Stomach (tissue), 9 donors: ENCODE results near the gene MLIP. TPM values are rescaled to one million over a fixed set of nuclear protein-coding genes. Genes with fewer than 3 reads are reported as not detected.

Experiments
- DNase-seq, 2 donors: peaks; one replicate each; pipeline versions ENCODE4 v3.0.0 to v3.0.0-alpha.2; 2013 to 2019
- H3K27ac ChIP-seq, 5 donors: fragments of 200-600 bp in 4 of 5; sonication (generic) in 4 of 5; one replicate each; pipeline ENCODE4 v1.5.1; 2013 to 2019; ENCODE audit warnings: mild to moderate bottlenecking in 1 of 5, moderate library complexity in 1 of 5
- H3K27me3 ChIP-seq, 3 donors: fragments of 200-600 bp; sonication (generic); one replicate each; pipeline ENCODE4 v1.5.1; 2017 to 2019; ENCODE audit warnings: mixed run types in 1 of 3
- H3K36me3 ChIP-seq, 4 donors: fragments of 200-600 bp; sonication (generic); 1 replicate in 3 of 4; 2 replicates in 1 of 4; pipeline ENCODE4 v1.5.1; 2016 to 2019
- H3K4me1 ChIP-seq, 4 donors: fragments of 200-600 bp; sonication (generic); one replicate each; pipeline ENCODE4 v1.5.1; 2016 to 2019
- H3K4me3 ChIP-seq, 4 donors: fragments of 200-600 bp; sonication (generic) in 3 of 4; one replicate each; pipeline ENCODE4 v1.5.1; 2016 to 2019; ENCODE audit warnings: mild to moderate bottlenecking in 1 of 4
- H3K9me3 ChIP-seq, 4 donors: fragments of 200-600 bp; sonication (generic); one replicate each; pipeline ENCODE4 v1.5.1; 2016 to 2019
- CTCF ChIP-seq, 7 experiments: fragments of 450-650 bp in 4 of 7; fragments of 200-600 bp in 3 of 7; sonication (generic) in 3 of 7; IDR thresholded peaks; one replicate each; pipeline ENCODE4 v1.5.1; 2016 to 2019; ENCODE audit warnings: antibody characterized with exemption in 7 of 7, control low read depth in 2 of 7, mild to moderate bottlenecking in 1 of 7
- EP300 ChIP-seq: sonication (generic); formaldehyde crosslinking; IDR thresholded peaks from one replicate; pipeline ENCODE4 v1.6.1; 2017; ENCODE audit warnings: antibody characterized with exemption
- POLR2A ChIP-seq, 4 donors: fragments of 450-650 bp; IDR thresholded peaks; one replicate each; pipeline ENCODE4 v1.6.1; 2016; ENCODE audit warnings: antibody characterized with exemption in 4 of 4, control low read depth in 2 of 4, mild to moderate bottlenecking in 1 of 4, moderate library complexity in 1 of 4
- POLR2AphosphoS5 ChIP-seq, 3 donors: sonication (generic); formaldehyde crosslinking; IDR thresholded peaks; one replicate each; pipeline ENCODE4 v1.6.1; 2016; ENCODE audit warnings: antibody characterized with exemption in 3 of 3
- WGBS, 5 donors: extraction: QIAGEN DNeasy Blood & Tissue Kit in 3 of 5; methylation state at CpG; one replicate each; pipeline versions ENCODE4 v1.1.5 to v1.1.7; 2013 to 2018; 5-methylcytosine and 5-hydroxymethylcytosine counted together
- intact Hi-C: fragments of 100-400 bp; cut with DNase I; formaldehyde crosslinking; loops from one replicate; pipeline ENCODE4 v1.15.1; 2023; ENCODE audit warnings: low total_unique reads
- polyA plus RNA-seq, 3 donors: library from polyadenylated mRNA; stranded (reverse); fragments of 200-250 nt; gene quantifications; one replicate each; pipeline ENCODE4 v1.2.3, GENCODE V29; 2013
- total RNA-seq, 5 donors: library from RNA; depleted of rRNA; stranded (reverse); fragments of >200 nt; gene quantifications; one replicate each; pipeline versions ENCODE4 v1.1.0 to v1.2.3, GENCODE V29; 2014 to 2016
- donor health status: healthy with polysubstance abuse.
- donor health status: Bipolar disorder and iron deficiency.
- donor health status: healthy.

Gene MLIP
- total and polyA plus RNA-seq, 8 donors, result 0.48 TPM; not detected in 7

DNA sequence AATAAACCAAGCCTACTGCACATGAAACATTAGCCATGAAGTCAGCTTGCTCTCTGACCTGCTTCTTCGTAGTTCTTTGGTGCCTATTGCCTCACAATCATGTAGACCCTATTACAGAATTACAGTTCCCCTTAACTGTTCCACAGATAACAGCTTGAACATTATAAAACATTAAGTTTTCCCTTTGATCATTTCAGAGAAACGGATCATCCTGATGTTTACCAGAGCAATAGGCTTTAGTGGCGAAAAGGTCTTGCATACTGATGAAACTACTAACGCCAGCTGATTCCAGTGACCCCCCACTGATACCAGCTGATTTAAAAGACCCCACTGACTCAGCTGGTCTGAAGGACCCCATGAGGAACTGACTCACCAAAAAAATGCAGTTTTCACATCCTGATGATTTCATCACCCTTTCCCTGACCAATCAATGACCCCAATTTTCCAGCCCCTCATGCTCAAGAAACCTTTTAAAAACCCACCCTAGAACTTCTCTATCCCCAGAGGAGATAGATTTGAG lies 39.4 kb upstream of the MLIP start:
- TF ChIP-seq CTCF (IDR thresholded peaks at IDR 0.05) (no peak), POLR2A (IDR thresholded peaks at IDR 0.05) (no peak), EP300 (no peak), POLR2AphosphoS5 (IDR thresholded peaks at IDR 0.05) (no peak)
- Histone ChIP-seq H3K36me3 (no peaks in the 10 kb centered on the region), H3K27ac (no peak overlapping the region), H3K9me3 (no peaks in the 10 kb centered on the region), H3K27me3 (no peaks in the 10 kb centered on the region), H3K4me3 (no peak overlapping the region), H3K4me1 (no peaks in the 10 kb centered on the region)
- no peak for DNase-seq
- intact Hi-C loops, result no loop called here
- WGBS, 5 donors, result 80 to 88% (median 82%) methylated on average over 4 of the region's 4 CpGs

DNA sequence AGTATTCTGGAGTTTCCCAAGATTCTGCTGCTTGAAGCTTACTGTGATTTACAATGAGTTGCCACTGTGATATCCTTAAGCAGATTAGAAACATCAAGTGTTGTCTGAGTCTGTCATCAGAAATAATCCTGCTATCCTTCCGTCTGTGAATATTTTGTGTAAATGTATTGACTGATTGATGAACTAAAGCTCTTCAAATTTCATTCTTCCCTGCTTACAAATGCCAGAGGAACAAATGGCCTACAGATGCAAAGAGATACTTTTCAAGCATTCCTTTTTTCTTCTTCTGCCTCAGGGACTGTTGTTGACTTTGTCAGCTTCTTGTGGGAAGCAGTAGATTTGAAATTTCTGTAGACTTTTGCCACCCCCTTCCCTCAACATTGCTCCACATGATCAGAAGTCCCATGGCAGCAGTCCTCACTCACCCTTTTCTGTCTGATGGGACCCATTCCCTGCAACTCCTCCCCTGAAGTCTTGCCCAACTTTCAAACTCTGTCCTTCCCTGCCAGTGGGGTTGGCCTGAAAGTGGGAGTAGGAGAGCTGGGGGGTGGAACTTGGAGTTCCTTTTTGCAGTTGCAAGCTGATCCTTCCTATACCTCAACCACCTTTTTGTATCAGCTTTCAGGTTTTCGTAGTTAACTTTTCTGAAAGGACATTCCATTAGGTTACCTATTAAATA lies 38.5 kb upstream of the MLIP start:
- TF ChIP-seq POLR2AphosphoS5 (IDR thresholded peaks at IDR 0.05) (no peak), CTCF (IDR thresholded peaks at IDR 0.05) (no peak), POLR2A (IDR thresholded peaks at IDR 0.05) (no peak), EP300 (no peak)
- no peaks in the 10 kb centered on the region for H3K36me3 ChIP-seq
- WGBS, 5 donors, result 60 to 69% (median 66%) methylated on average over 2 of the region's 2 CpGs
- H3K4me3 ChIP-seq, result no peak overlapping the region
- H3K4me1 ChIP-seq, result no peaks in the 10 kb centered on the region
- no peaks in the 10 kb centered on the region for H3K9me3 ChIP-seq
- intact Hi-C loops, result no loop called here
- DNase-seq, result no peak
- H3K27ac ChIP-seq, result no peak overlapping the region
- no peaks in the 10 kb centered on the region for H3K27me3 ChIP-seq

DNA sequence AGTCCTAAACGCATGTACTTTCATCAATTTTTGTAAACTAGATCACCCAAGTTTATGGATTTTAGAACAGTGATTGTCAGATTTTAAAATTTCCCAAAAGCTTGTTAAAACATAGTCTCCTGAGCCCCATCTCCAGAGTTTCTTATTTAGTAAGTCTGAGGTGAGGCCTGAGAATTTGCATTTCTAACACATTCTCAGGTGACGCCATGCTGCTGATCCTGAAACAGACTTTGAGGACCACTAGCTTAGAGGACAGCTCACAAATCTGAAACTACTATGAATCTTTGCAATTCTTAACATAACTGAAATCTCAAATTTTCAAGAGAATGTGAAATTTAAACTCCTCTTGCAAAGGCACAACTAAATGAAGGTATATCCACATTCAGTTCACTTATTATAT lies 37.8 kb upstream of the MLIP start:
- intact Hi-C loops, result no loop called here
- Histone ChIP-seq H3K9me3 (no peaks in the 10 kb centered on the region), H3K27me3 (no peaks in the 10 kb centered on the region), H3K4me1 (no peaks in the 10 kb centered on the region), H3K36me3 (no peaks in the 10 kb centered on the region), H3K4me3 (no peak overlapping the region), H3K27ac (no peak overlapping the region)
- WGBS, 5 donors, result 91 to 97% (median 92%) methylated on average over 2 of the region's 2 CpGs
- TF ChIP-seq CTCF (IDR thresholded peaks at IDR 0.05) (no peak), POLR2AphosphoS5 (IDR thresholded peaks at IDR 0.05) (no peak), EP300 (no peak), POLR2A (IDR thresholded peaks at IDR 0.05) (no peak)
- DNase-seq, result no peak

GRCh38 chr6:54074109-54074508 lies 37.1 kb upstream of the MLIP start:
- intact Hi-C loops, result no loop called here
- DNase-seq, result no peak
- no peaks in the 10 kb centered on the region for H3K27me3 ChIP-seq
- no peak overlapping the region for H3K4me3 ChIP-seq
- no peaks in the 10 kb centered on the region for H3K36me3 ChIP-seq
- H3K4me1 ChIP-seq, result no peaks in the 10 kb centered on the region
- WGBS, 5 donors, result 66 to 78% (median 76%) methylated on average over 4 of the region's 4 CpGs
- no peak overlapping the region for H3K27ac ChIP-seq
- TF ChIP-seq CTCF (IDR thresholded peaks at IDR 0.05), result no peak
- TF ChIP-seq POLR2AphosphoS5 (IDR thresholded peaks at IDR 0.05), result no peak
- no peak for TF ChIP-seq EP300
- no peak for TF ChIP-seq POLR2A (IDR thresholded peaks at IDR 0.05)
- no peaks in the 10 kb centered on the region for H3K9me3 ChIP-seq
